Measurements from ENCODE around the gene SYCE1.
"Not testable (repeated sequence)": the region's sequence is repeated elsewhere in the genome, so short reads cannot be mapped to it uniquely, and the experiment has no call there.

The SYCE1 gene

DNA sequence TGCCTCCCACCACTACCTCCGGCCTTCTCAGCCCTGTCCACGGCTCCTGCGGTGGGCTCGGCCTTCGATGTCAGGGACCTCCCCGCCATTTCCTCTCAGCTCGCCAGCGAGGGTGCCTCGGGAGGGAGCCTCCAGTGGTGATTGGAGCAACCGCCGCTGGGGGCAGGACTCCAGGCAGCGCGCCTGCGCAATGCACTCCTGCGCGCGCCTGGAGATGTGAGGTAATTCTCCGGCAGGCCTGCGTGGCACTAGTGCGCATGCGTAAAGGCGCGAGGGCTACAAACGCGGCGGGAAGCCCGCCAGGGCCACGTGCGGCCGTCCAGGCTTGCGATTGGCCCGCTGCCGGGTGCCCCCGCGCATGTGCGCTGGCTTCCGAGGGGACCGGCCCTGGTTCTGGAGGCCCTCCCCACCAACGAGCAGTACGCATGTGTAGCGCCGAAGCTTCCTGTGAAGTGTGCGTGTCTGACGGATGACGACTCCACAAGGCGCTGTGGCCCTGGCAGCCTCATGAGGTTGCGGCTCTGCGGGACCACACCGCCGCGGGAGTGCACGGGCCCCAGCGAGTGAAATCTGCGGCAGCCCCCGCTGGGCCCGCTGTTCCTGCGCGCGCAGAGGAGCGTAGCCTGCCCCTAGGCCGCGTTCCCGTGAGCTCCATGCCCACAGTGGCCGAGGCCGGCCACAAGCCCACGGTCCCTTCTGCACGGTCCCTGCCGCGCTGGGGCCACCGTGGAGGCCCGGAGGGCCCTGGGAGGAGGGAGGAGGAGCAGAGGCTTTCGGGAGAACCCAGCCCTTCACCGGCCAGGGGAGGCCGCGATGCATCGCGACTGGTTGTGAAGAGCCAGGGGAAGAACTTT is at the start of gene SYCE1:
SYCE1 (minus strand) TSS at position 143 of the 854 bp plus-strand sequence; CDS start at position 89, 54 bp downstream.
- no peak for DNase-seq (ENCODE audit: low read depth in 2 of 2)

DNA sequence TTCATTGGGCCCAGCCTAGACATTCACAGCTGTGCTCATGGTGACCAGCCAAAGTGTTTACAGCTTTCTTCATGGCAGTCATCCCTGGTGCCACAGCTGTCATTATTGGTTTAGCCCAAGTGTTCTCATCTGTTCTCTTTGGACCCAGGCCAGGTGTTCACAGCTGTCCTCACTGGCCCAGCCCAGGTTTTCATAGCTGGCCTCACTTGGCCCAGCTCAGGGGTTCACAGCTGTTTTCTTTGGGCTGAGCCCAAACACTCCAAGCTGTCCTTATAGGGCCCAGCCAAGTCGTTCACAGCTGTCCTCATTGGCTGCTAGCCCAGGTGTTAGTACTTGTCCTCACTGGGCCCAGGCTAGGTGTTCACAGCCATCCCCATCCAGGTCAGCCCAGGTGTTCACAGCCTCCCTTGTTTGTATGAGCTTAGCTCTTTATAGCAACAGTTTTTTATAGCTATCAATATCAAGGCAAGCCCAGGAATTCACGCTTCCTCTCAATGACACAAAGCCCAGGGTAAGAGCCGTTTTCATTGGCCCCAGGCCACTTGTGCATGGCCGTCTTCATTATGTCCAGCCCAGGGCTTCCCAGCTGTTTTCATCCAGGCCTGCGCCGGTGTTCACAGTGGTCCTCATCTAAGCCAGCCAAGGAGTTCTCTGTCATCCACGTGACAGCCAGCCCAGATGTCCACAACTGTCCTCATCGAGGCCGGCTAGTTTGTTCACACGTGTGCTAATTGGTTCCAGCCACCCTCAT is 49.6 kb upstream of the SYCE1 start:
- no peak for DNase-seq (ENCODE audit: low read depth in 2 of 2)

GRCh38 chr10:133613699-133614098 is 48.3 kb upstream of the SYCE1 start:
- DNase-seq (ENCODE audit: low read depth in 2 of 2) = no peak

GRCh38 chr10:133611079-133611478 is 45.7 kb upstream of the SYCE1 start:
- DNase-seq (ENCODE audit: low read depth in 2 of 2) = no peak

DNA sequence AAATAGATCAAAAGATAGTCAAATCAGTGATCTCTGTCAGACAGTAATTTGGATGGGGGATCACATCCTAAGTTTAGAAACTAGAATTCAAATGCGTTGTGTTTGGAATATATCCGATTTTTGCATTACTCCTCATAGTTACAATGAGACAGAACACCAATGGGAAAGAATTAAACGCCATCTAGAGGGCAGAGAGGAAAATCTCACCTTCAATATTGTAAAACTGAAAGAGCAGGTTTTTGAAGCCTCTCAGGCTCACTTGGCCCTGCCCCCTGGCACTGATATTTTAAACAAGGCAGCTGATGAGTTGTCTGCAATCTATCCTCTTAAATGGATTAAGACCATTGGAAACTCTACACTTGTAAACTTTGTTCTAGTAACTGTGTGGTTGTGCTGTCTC is 43.5 kb upstream of the SYCE1 start:
- DNase-seq (ENCODE audit: low read depth in 2 of 2) = no peak

- not testable (repeated sequence) for DNase-seq (ENCODE audit: low read depth in 2 of 2)
These were observed 38.1 kb upstream of the SYCE1 start for GRCh38 chr10:133603434-133603833.

- DNase-seq (ENCODE audit: low read depth in 2 of 2) = no peak
These were observed 35.3 kb upstream of the SYCE1 start for GRCh38 chr10:133600657-133601056.

DNA sequence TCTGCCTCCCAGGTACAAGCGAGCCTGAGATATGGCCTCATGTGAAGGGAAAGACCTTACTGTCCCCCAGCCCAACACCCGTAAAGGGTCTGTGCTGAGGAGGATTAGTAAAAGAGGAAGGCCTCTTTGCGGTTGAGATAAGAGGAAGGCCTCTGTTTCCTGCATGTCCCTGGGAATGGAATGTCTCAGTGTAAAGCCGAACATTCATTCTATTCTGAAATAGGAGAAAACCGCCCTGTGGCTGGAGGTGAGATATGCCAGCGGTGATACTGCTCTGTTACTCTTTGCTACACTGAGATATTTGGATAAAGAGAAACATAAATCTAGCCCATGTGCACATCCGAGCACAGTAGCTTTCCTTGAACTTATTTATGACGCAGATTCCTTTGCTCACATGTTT is 34.5 kb upstream of the SYCE1 start:
- not testable (repeated sequence) for DNase-seq (ENCODE audit: low read depth in 2 of 2)

DNA sequence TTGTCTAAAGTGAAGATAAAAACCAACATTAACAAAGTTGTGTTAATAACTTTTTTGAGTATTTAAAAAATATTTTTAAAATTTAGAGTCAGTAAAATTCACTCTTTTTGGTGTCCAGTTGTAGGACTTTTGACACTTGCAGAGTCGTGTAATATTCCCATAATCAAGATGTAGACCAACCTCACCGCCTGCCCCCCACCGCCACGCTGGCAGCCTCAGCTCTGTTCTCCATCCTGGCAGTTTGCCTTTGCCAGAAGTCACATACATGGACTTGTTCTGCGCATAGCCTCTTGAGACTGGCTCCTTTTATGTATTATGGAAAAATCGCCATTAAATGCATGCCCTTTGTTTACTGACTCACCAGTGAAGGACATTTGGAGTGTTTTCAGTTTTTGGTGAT is 27.3 kb upstream of the SYCE1 start:
- no peak for DNase-seq (ENCODE audit: low read depth in 2 of 2)

GRCh38 chr10:133590970-133591359 is 25.6 kb upstream of the SYCE1 start:
- no peak for DNase-seq (ENCODE audit: low read depth in 2 of 2)

GRCh38 chr10:133590226-133590969 is 25.0 kb upstream of the SYCE1 start:
- no peak for DNase-seq (ENCODE audit: low read depth in 2 of 2)

DNA sequence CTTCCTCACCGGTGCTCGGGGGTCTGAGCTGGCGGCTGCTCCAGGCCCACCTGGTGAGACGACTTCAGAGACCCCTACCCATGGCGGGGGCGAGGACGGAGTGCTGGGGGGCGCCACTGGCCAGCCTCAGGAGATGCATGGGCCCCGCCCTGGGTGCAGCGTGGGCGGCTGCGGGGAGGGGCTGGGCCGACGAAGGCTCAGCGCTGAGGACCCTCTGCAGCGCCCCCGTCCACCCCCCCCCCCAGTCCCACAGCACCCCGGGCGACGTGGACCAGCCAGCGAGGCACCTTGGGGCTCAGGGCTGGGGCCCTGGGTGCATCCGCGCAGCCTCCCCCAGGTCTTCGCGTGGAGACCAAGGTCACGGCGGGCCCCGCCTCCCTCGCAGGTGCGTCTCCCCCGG is 11.7 kb upstream of the SYCE1 start:
- DNase-seq (ENCODE audit: low read depth in 2 of 2) = not testable (repeated sequence)

DNA sequence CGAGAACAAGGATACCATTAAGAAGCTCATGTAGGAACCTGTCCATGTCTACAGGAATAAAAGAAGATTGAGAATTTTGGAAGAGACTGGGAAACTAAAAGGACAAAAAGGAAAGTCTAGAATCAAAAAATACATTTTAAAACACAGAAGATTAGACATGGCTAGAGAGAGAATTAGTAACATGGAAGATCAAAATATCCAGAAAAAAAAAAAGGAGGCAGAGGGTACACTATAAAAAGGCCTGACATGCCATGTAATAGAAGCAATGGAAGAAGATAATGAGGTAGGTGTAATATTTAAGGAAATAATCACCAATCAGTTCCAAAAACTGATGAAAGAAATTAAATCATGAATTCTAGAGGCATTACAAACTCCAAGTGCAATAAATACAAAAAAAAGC is 8.1 kb upstream of the SYCE1 start:
- DNase-seq (ENCODE audit: low read depth in 2 of 2) = not testable (repeated sequence)

GRCh38 chr10:133572055-133572454 is 6.7 kb upstream of the SYCE1 start:
- not testable (repeated sequence) for DNase-seq (ENCODE audit: low read depth in 2 of 2)

- DNase-seq (ENCODE audit: low read depth in 2 of 2) = not testable (repeated sequence)
These were observed 4.4 kb upstream of the SYCE1 start for GRCh38 chr10:133569801-133570200.

GRCh38 chr10:133568831-133569527 is 3.6 kb upstream of the SYCE1 start:
- DNase-seq (ENCODE audit: low read depth in 2 of 2) = not testable (repeated sequence)

DNA sequence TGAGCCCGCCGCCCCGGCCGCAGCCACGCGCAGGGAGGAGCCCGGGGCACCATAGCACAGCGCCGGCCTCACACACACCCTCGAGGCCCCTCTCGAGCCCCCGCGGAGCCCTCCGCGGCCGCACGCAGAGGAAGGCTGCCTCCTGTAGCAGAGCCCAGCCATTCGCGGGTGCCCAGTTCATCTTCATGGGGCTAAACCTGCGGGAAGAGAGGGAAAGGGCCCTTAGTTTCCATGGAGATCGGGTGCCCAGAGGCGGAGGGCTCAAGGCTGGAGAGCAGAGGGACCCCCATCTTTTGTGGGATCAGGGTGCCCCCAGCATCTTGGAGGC is 2.9 kb upstream of the SYCE1 start:
- DNase-seq (ENCODE audit: low read depth in 2 of 2) = no peak

DNA sequence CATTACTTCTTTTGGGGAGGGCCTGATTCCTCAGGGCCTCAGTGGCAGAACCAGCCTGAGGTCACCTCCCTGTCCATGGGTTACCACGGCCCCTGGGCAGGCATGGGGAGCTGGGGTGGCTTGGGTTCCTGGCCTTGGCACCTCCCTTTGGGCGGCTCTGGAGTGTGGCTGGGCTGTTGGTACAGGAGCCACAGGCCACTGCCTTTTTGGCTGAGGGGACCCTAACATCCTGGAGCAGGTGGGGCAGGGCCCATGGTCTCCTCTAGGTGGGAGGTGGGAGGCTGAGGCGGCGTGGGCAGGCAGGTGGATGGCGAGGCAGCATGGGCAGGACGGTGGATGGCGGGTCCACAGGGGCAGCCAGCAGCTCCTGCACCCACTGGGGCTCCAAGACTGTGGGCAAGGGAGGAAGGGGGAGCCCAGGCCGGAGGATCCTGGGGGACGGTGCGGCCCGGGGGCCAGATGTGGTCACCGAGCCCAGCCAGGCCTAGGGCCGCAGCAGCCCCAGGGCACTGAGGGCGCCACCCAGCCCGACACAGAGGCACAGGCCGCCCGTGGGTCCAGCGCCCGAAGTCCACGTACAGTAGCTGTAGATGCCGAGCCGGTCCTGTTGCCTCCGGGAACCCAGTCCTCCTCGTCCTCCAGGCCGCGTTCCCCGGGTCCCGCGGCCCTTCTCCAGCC is 2.4 kb upstream of the SYCE1 start:
- DNase-seq (ENCODE audit: low read depth in 2 of 2) = no peak

DNA sequence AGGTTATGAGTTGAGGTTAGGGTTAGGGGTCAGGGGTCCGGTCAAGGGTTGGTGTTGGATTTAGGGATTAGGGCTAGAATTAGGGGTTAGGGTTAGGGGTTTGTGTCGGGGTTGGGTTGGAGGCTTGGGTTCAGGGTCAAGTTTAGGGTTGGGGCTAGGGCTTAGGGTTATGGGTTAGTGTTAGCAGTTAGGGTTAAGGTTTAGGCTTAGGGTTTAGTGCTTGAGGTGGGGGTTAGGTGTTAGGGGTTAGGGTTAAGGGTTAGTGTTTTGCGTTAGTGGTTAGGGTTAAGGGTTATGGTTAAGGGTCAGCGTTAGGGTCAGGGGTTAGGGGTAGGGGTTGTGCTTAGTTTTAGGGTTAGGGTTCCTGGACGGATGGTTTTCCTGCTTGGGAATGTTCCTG is 1.7 kb upstream of the SYCE1 start:
- no peak for DNase-seq (ENCODE audit: low read depth in 2 of 2)

DNA sequence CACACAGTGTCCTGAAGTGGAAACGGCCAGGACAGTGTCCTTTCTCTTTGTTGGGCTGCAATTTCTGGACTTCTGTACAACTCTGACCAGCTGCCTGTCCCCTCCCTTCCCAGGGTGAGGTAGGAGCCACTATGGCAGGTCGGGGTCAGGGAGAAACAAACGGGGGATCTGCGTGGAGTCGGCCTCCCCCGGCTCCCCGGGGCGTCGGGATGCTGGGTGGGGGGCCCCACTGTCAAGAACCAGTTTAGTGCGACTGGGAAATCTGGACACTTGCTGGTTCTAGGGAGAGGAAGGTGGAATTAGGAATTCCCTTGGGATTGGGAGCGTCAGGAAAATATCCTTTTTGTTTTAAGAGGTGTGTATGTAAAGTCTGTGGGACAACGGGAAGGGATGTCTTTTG is 567 bp downstream of the SYCE1 start:
- DNase-seq (ENCODE audit: low read depth in 2 of 2) = no peak

DNA sequence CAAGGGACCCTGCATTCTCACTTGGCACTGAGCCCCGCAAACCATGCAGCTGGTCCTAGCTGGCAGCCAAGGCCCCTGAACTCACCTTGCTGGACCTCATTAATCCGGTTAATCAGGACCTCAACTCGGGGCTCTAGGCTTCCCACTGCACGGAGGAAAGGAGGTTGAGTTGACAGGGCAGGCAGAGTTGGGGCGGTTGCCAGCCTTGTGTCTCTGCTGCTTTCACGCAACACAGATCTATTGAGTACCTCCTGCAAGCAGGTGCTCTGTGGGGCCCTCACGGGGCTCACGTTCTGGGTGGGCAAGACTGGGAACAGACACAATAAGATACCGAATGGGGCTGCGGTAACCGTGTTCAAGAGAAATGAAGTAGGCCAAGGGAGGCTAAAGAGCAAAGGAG is 6.2 kb downstream of the SYCE1 start:
- DNase-seq (ENCODE audit: low read depth in 2 of 2) = no peak
